Measurements from ENCODE around the gene PTPRM. TPM values are rescaled to one million over a fixed set of nuclear protein-coding genes. Genes with fewer than 3 reads are reported as not detected.
A peak's percentile ranks its signal among the peaks of the same experiment; 100 is the strongest.
"Not testable (repeated sequence)": the region's sequence is repeated elsewhere in the genome, so short reads cannot be mapped to it uniquely, and the experiment has no call there.

PTPRM gene
- total RNA-seq, 1 experiment from 2014 or later = 1.4 TPM

- DNase-seq (ENCODE audit: low spot score) = no peak
These were observed 856.0 kb downstream of the PTPRM start for GRCh38 chr18:8423051-8423557.

- DNase-seq (ENCODE audit: low spot score) = no peak
These were observed 857.4 kb downstream of the PTPRM start for GRCh38 chr18:8424481-8424880.

- DNase-seq (ENCODE audit: low spot score) = no peak
These were observed 858.0 kb downstream of the PTPRM start for GRCh38 chr18:8424917-8425725.

- DNase-seq (ENCODE audit: low spot score) = peak; percentile 4
These were observed 859.3 kb downstream of the PTPRM start for GRCh38 chr18:8426401-8426800.

- DNase-seq (ENCODE audit: low spot score) = no peak
These were observed 860.2 kb downstream of the PTPRM start for GRCh38 chr18:8427339-8427738.

- DNase-seq (ENCODE audit: low spot score) = no peak
These were observed 861.8 kb downstream of the PTPRM start for GRCh38 chr18:8428951-8429350.

GRCh38 chr18:8431036-8431435, 863.9 kb downstream of the PTPRM start:
- no peak for DNase-seq (ENCODE audit: low spot score)

GRCh38 chr18:8433323-8433722, 866.2 kb downstream of the PTPRM start:
- DNase-seq (ENCODE audit: low spot score) = no peak

- DNase-seq (ENCODE audit: low spot score) = no peak
These were observed 866.7 kb downstream of the PTPRM start for GRCh38 chr18:8433771-8434170.

- DNase-seq (ENCODE audit: low spot score) = no peak
These were observed 868.3 kb downstream of the PTPRM start for GRCh38 chr18:8435376-8435775.

- DNase-seq (ENCODE audit: low spot score) = no peak
These were observed 871.9 kb downstream of the PTPRM start for GRCh38 chr18:8439055-8439454.

- no peak for DNase-seq (ENCODE audit: low spot score)
These were observed 876.4 kb downstream of the PTPRM start for GRCh38 chr18:8443505-8443904.

GRCh38 chr18:8446936-8447335, 879.8 kb downstream of the PTPRM start:
- DNase-seq (ENCODE audit: low spot score) = not testable (repeated sequence)

GRCh38 chr18:8448130-8448529, 881.0 kb downstream of the PTPRM start:
- DNase-seq (ENCODE audit: low spot score) = no peak

GRCh38 chr18:8450013-8450412, 882.9 kb downstream of the PTPRM start:
- peak; percentile 62 for DNase-seq (ENCODE audit: low spot score)

- no peak for DNase-seq (ENCODE audit: low spot score)
These were observed 884.0 kb downstream of the PTPRM start for GRCh38 chr18:8450898-8451665.

- no peak for DNase-seq (ENCODE audit: low spot score)
These were observed 886.4 kb downstream of the PTPRM start for GRCh38 chr18:8453528-8453927.

GRCh38 chr18:8454136-8454535, 887.0 kb downstream of the PTPRM start:
- no peak for DNase-seq (ENCODE audit: low spot score)

GRCh38 chr18:8455661-8456614, 888.8 kb downstream of the PTPRM start:
- no peak for DNase-seq (ENCODE audit: low spot score)

Data from HT-29 (cell line).